GM18511 (cell line): ENCODE data around the gene NPW.

Experiments used
- ATAC-seq: cut with Tn5 transposase; IDR thresholded peaks from one replicate; pipeline ENCODE4 v1.9.1; 2021; ENCODE audit warnings: mild to moderate bottlenecking, moderate library complexity; ENCODE audit not compliant: unreplicated experiment

NPW gene

DNA sequence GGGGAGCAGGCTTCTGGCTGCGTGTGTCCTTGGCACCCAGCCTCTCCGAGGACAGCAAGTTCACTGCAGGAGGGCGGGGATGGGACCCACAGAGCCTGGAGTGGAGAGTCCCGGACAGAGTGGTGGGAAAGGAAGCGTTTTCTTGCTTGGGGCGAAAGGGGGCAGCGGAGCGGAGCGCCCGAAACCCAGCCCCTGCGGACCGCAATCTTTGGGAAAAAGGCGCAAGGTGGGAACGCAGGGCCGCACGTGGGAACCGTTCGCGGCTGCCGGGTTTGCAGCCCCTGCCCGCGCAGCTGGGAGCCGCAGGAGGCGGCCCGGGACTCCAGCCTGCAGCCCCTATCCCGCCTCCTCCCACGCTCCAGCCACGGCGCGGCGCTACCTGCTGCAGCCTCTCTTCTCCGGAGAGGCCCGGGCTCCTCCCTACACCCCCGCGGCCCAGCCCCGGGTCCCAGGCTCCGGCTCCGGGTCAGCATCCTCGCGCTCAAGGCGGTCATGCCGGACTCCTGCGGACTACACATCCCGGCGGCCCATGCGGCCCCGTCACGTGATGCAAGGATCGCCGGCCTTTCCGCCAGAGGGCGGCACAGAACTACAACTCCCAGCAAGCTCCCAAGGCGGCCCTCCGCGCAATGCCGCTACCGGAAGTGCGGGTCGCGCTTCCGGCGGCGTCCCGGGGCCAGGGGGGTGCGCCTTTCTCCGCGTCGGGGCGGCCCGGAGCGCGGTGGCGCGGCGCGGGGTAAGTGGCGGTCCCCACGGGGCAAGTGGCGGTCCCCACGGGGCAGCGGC lies 27.9 kb downstream of the NPW start, which contains the start of the genes NTHL1 and TSC2:
Gene NTHL1, minus strand, starts transcription at position 505 of the 786 bp plus-strand sequence. Its CDS starts 11 bp downstream, at position 494.
Gene TSC2, plus strand, starts transcription at position 656 of the 786 bp plus-strand sequence. CDS start 631 bp downstream, outside the sequence.
- ATAC-seq, result peak; percentile 95

DNA sequence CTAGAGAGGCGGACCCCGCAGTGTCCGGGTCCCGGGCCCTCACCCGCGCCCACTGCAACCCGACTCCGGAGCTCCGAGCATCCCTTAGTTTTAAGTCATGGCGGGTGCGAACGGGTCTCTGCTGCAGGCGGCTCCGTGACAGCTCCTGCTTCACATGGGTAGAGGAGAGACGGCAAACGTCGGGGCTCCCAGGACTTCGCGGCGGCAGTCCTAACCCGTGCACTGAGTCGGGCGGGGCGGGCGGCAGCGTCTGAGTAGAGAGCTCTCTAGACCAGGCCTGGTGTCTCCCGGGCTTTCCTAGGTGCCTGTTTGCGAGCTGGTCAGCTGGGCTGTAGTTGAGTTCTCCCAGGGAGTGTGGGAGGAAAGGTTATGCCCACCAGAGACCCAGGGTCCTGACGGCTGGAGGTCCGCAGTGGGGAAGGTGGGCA lies 28.5 kb downstream of the NPW start:
- no peak for ATAC-seq

DNA sequence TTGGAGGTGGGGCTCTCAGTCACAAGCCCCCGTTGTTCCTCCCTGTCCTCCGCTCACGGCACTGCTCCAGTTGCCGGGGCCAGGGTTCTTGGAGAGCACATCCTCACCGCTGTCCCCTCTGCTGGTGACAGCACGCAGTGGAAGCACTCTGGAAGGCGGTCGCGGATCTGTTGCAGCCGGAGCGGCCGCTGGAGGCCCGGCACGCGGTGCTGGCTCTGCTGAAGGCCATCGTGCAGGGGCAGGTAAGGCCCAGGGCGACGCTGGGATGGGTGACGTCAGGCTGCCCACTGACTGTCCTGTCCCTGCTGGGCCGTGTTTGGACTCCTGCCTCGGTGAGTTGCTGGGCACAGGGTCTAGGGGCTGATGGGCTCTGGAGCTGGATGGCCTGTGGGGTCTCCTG lies 33.6 kb downstream of the NPW start:
- ATAC-seq, result no peak

DNA sequence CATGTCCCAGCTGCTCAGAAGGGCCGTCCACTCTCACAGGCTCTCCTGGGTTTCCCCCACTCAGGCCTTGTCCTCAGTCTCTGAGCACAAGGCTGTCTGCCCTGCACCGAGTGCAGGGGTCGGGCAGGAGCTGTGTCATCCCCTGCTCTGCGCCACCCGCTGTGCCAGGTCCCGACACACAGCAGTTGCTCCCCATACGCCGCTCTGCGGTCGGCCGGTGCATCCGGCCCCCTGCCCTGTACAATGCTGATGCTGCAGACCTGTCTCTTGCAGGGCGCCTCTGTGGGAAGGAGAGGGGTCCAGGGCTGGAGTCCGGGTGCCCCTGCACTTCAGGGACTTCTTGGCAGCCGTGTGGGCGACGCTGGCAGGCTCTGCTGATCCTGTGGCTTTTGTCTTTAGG lies 34.3 kb downstream of the NPW start:
- ATAC-seq, result no peak

DNA sequence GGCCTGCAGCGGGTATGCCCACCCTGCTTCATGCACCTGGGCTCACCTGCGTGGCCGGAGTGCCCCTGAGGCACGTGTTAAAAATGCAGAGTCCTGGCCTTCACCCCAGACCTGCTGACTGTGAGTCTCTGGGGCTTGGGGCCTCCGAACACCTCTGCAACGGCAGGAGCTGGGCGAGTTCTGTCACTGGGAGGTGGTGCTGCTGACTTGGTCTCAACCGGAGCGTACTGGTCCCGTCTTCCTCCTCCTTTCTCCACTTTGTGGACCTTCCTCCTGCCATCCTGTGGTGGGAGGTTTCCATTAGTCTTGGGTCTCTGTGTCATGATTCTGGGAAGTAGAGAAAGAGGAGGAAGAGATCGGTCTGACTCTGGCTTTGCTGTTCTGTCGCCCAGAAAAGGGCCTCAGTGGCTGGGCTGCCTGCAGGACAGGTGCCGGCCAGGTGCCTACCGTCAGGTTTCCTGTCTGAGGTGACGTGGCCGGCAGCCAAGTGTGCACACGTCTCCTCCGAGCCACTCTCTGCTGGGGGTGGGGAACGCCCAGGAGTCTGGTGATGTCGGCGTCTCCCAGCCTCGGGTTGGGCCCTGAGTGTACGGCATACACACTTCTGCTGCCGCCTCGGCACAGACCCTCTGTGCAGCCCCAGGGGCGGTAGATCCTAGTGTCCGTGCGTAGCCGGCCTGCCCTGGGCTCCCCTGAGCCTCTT lies 35.1 kb downstream of the NPW start:
- ATAC-seq, result no peak

DNA sequence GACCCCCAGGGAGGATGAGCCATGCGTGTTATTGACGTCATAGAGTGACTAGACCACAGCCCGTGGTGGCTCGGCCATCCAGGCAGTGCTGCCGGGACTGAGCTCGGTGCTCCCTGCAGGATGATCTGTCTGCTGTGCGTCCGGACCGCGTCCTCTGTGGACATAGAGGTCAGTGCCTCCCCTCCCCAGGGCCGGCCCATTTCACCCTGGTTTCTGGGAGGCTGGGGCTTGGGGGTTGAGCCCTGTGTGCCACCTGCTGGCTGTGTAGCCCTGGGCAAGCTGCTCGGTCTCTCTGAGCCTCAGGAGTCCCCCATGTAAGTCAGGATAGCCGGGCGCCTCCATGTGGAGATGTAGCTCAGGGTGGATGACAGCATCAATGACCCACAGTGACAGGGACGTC lies 36.5 kb downstream of the NPW start:
- ATAC-seq, result no peak

DNA sequence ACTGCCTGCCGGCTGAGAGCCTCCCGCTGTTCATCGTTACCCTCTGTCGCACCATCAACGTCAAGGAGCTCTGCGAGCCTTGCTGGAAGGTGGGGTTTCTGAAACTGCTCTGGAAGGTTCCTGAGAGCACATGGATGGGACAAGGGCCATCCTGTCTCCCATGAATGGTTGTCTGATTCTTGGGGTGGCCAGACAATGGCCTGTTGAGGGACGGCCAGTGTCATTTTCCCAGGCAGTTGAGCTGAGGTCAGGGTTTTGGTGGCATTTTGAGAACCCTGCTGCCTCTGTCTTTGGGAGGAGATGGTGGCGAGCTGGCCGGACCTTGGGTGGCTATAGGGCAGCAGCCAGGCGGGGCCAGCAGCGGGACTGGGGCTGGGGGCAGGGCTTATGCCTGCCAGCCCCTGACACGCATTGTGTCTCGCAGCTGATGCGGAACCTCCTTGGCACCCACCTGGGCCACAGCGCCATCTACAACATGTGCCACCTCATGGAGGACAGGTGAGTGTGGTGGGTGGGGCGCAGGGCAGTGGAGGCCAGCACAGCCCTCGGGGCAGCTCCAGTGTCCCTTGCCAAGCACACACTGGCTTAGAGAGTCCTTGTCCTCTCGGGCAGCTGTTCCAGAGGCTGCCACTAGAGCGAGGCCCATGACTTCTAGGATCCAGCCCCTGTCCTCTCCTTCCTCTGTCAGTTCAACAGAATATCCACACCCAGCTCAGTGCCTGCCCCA lies 37.3 kb downstream of the NPW start:
- no peak for ATAC-seq

DNA sequence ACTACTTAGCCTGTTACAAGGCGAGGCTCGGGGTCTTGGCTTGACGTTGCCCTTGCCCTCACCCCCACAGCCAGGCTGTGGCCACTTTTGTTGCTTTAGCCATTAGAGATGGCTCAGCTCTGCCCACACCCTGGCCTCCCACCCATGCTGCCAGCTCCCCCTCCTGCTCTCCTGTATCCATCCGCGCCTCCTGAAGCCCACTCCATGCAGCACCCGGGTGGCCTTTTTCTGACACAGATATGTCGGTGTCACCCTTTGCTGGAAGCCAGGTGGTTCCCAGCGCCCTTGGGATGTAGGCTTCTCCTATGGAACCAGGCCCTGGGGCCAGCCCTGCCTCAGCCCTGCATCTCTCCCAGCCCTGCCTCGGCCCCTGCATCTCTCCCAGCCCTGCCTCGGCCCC lies 37.9 kb downstream of the NPW start:
- no peak for ATAC-seq

DNA sequence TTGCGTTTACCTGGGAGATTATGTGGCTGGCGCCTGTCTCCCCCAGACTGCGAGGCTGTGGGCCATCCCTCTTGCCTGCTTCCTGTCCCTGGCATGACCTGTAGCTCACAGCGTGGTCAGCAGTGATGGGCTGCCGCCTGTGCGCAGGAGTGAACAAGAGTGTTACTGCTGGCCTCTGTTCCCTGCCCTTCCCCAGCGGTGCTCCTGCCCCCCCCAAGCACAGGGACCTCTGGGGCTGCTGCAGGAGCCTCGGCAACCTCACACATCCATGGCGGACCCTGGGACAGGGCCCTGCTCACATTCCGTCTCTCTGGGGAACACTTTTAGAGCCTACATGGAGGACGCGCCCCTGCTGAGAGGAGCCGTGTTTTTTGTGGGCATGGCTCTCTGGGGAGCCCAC lies 38.8 kb downstream of the NPW start:
- ATAC-seq, result no peak

DNA sequence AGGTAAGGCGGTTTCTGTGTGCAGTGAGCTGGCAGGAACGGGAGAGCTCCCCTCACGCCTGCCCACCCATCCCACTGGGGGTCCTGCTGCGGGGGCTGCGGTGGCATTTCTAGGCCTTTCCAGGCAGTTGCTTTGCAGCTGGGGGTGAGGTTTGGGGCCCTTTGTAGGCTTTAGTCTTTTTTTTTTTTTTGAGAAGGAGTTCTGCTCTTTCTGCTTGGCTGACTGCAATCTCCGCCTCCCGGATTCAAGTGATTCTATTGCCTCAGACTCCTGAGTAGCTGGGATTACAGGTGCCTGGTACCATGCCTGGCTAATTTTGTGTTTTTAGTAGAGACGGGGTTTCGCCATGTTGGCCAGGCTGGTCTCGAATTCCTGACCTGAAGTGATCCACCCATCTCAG lies 39.3 kb downstream of the NPW start:
- no peak for ATAC-seq

DNA sequence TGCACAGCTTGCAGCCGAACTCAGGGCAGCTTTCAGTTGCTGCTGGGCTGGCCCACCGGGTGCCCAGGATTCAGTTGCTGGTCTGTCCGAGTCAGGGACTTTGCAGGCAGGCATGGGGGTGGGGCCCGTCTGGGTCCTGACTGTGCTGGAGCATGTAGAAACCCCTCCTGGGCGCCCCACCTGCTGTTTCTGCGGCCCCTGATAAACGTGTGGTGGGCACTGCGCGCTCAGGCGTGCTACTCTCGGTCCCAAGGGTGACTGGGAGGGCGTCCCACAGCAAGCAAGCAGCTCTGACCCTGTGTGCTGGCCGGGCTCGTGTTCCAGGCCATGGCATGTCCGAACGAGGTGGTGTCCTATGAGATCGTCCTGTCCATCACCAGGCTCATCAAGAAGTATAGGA lies 40.8 kb downstream of the NPW start:
- no peak for ATAC-seq

DNA sequence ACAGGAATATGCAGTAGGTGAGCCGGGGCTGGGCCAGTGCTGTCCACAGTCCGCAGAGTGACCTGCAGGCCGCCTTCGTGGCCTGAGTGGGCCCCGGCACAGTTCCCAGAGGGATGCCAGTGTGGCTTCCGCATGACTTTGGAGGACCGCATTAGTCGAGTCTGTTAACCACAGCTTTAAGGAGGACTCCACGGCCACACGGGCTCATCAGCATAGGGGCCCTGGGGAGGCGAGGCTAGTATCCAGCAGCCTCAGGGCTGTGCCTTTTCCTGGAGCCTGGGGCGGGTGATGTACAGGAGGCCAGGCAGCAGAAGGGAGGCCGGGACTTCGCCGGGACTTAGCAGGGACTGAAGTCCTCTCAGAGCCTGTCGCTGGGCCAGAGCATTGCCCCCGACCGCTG lies 41.4 kb downstream of the NPW start:
- ATAC-seq, result no peak

DNA sequence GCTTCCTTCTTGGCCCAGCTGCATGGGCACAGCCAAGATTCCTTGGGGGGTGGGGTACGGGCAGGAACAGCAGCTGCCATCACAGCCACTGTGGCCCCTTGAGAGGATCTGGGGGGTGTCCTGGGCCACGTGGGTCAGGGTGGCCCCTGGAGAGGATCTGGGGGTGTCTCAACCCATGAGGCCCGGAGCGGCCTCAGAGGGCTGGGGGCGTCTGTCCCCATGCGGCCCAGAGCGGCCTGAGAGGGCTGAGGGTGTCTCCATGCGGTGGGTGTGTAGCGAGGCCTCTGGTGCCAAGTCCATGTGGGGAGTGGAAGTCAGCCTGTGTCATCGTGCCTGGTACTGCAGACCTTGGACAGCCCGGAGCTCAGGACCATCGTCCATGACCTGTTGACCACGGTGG lies 41.9 kb downstream of the NPW start:
- no peak for ATAC-seq

DNA sequence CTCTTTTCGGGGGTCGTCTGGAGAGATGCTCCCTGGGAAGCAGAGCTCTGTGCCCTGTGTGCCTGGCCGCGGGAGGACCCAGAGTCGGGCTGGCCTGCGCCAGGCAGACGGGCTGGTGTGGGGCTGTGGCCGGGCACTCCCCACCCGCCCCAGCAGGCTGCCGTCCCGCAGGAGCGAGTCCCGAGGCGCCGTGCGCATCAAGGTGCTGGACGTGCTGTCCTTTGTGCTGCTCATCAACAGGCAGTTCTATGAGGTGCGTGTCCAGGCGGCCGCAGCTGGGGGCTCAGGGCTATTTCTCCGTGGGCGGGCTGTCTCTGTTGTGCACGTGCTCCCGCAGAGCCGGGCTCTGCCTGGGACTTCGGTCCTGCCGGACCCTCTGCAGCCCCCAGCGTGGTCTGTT lies 43.2 kb downstream of the NPW start:
- ATAC-seq, result no peak

DNA sequence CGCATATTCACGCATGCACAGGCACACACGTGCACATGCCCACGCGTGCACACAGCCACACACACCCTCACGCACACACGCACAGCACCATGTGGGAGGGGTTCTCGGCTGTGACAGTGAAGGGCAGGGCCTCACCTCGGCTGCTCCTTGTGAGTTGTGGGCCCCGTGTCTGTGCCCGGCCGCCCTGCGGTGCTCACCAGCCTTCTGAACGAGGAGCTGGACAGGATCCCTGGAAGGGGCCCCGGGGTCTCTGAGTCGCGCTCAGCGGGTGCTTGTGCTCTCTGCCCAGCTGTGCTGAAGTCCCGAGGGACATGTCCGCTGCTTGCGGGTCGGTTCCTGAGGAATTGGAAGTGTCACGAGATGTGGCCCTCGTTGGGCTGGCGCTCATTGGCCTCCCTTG lies 44.3 kb downstream of the NPW start:
- no peak for ATAC-seq

DNA sequence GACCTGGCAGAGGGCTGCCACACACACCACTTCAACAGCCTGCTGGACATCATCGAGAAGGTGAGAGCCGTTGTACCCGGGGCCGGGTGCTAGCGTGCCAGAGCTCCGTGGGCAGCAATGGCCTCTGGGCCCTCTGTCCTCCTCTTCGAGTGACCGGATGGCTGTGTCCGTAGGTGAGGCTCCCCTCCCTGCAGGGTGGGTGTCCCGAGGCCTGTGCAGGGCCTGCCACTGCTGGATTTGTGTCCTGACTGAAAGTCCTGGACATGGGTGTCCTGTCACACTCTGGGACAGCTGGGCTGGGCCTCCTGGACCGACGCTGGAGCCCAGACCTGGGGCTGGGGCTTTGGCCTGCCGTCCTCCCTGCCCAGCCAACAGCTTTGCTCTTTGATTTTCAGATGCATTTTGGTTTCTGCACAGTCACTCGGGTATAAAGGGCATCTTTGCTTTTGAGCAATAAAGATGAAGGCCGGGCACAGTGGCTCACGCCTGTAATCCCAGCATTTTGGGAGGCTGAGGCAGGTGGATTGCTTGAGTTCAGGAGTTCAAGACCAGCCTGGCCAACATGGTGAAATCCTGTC lies 44.9 kb downstream of the NPW start:
- no peak for ATAC-seq

DNA sequence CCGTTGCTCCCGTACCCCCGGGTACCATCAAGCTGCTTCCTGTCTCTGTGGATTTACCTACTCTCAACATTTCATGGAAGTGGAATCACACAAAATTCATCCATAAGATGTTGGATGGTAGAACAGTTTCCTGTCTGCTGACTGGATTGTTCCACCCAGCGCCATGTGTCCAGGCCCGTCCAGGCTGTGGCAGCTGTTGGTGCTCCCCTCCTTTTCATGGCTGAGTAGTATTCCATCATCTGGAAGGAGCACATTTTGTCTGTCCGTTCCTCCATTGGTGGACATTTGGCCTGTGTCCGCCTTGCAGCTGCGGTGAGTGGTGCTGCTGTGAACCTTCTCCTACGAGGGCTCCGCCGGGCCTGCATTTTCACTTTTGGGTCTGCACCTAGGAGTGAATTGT lies 46.6 kb downstream of the NPW start:
- ATAC-seq, result no peak
